ENCODE results near the gene TTC5. TPM values are rescaled to one million over a fixed set of nuclear protein-coding genes. Genes with fewer than 3 reads are reported as not detected.
A peak's percentile ranks its signal among the peaks of the same experiment; 100 is the strongest.
"Not testable (repeated sequence)": the region's sequence is repeated elsewhere in the genome, so short reads cannot be mapped to it uniquely, and the experiment has no call there.

Gene TTC5
- total RNA-seq, 1 donor from 2014 or later, result 10.5 TPM

DNA sequence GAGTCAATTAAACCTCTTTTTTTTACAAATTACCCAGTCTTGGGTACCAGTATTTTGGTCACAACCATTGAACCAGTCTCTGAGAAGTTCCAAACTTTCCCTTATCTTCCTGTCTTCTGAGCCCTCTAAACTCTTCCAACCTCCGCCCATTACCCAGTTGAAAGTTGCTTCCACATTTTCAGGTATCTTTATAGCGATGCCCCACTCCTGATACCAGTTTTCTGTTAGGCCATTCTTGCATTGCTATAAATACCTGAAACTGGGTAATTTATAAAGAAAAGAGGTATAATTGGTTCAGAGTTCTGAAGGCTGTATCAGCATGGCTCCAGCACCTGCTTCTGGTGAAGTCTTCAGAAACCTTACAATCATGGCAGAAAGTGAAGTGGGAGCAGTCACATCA lies 31.7 kb downstream of the TTC5 start:
- FAIRE-seq, result no peak
- Histone ChIP-seq H3K4me3 (ENCODE audit: low read depth, low read length) (no peak overlapping the region), H3K36me3 (ENCODE audit: control insufficient read depth, insufficient read depth, low read length) (no peaks in the 10 kb centered on the region), H3K27me3 (ENCODE audit: control insufficient read depth, insufficient read depth, low read length) (no peaks in the 10 kb centered on the region)
- no peak for DNase-seq (ENCODE audit: low read depth)
- TF ChIP-seq, protein P1, sequence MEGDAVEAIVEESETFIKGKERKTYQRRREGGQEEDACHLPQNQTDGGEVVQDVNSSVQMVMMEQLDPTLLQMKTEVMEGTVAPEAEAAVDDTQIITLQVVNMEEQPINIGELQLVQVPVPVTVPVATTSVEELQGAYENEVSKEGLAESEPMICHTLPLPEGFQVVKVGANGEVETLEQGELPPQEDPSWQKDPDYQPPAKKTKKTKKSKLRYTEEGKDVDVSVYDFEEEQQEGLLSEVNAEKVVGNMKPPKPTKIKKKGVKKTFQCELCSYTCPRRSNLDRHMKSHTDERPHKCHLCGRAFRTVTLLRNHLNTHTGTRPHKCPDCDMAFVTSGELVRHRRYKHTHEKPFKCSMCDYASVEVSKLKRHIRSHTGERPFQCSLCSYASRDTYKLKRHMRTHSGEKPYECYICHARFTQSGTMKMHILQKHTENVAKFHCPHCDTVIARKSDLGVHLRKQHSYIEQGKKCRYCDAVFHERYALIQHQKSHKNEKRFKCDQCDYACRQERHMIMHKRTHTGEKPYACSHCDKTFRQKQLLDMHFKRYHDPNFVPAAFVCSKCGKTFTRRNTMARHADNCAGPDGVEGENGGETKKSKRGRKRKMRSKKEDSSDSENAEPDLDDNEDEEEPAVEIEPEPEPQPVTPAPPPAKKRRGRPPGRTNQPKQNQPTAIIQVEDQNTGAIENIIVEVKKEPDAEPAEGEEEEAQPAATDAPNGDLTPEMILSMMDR (IDR thresholded peaks at IDR 0.05; ENCODE audit: insufficient read depth, low read length, severe bottlenecking), result no peak

DNA sequence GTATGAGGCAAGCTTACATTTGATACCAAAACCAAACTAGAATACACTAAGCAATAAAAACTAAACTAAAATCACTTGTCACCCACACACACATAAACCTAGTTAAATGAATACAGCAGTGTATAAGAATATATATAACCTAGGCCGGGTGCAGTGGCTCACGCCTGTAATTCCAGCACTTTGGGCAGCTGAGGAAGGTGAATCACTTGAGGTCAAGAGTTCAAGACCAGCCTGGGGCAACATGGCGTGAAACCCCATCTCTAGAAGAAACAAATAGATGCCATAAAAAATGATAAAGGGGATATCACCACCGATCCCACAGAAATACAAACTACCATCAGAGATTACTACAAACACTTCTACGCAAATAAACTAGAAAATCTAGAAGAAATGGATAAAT lies 41.4 kb downstream of the TTC5 start:
- not testable (repeated sequence) for H3K36me3 ChIP-seq (ENCODE audit: control insufficient read depth, insufficient read depth, low read length); H3K4me3 ChIP-seq (ENCODE audit: low read depth, low read length); H3K27me3 ChIP-seq (ENCODE audit: control insufficient read depth, insufficient read depth, low read length); FAIRE-seq
- peak; percentile 28 for DNase-seq (ENCODE audit: low read depth)

DNA sequence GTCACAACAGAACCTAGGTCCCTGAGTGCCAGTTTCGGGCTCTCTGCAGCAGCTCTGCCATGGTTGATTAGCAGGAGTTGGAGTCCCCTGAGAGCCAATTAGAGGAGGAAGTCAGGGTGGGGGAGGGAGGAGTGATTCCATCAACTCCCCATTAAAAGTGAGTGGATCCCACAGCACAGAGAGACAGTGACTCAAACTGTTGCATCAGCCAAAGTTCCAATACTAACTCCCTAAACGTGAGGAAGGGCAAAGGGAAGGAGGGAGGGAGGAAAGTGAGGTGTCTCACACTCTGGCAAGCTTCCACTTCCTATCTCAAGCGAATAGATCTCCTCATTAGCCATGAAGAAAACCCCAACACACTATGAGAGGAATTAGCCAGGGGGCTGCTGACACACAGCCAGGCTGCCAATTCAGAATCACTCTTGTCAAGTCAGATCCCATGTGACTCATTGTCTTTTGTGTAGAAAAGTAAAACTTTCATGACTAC lies 43.1 kb downstream of the TTC5 start:
- TF ChIP-seq, protein P1 (IDR thresholded peaks at IDR 0.05; ENCODE audit: insufficient read depth, low read length, severe bottlenecking), result no peak

DNA sequence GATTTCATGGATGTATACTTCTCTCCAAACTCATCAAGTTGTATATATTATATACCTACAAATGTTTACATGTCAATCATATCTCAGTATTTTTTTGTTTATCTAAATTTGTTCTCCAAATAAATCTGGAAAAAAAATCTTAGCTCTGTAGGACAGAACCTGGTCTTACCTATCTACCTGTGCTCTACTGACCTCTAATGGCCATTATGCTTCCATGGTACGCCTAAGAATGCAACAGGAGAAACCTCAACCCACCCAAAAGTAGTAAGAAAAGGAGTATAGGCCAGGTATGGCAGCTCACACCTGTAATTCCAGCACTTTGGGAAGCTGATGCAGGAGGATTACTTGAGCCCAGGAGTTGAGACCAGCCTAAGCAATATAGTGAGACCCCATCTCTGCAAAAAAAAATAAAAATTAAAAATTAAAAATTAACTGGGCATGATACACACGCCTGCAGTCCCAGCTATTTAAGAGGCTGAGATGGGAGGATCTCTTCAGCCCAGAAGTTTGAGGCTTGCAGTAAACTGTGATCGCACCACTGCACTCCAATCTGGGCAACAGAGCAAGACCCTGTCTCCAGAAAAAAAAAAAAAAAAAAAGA lies 58.0 kb downstream of the TTC5 start:
- TF ChIP-seq, protein P1 (IDR thresholded peaks at IDR 0.05; ENCODE audit: insufficient read depth, low read length, severe bottlenecking), result peak; percentile 34
- FAIRE-seq (no peak), DNase-seq (ENCODE audit: low read depth) (peak; percentile 46)
- no peaks in the 10 kb centered on the region for H3K27me3 ChIP-seq (ENCODE audit: control insufficient read depth, insufficient read depth, low read length)
- no peak overlapping the region for H3K4me3 ChIP-seq (ENCODE audit: low read depth, low read length)
- H3K36me3 ChIP-seq (ENCODE audit: control insufficient read depth, insufficient read depth, low read length), result no peaks in the 10 kb centered on the region

More for the DNA sequence above, 43.1 kb downstream of the TTC5 start:
- FAIRE-seq, result no peak
- Histone ChIP-seq H3K4me3 (ENCODE audit: low read depth, low read length) (no peak overlapping the region), H3K27me3 (ENCODE audit: control insufficient read depth, insufficient read depth, low read length) (no peaks in the 10 kb centered on the region), H3K36me3 (ENCODE audit: control insufficient read depth, insufficient read depth, low read length) (no peaks in the 10 kb centered on the region)
- DNase-seq (ENCODE audit: low read depth), result peak; percentile 97

Other genes with a start within 250 kb of the TTC5 start
- gene OR4L1, start 245.9 kb downstream of the TTC5 start, total RNA-seq, result not detected in 2 replicates
- not detected in 2 replicates for gene OR4K17, start 195.2 kb downstream of the TTC5 start, total RNA-seq
- gene OR4N5, start 167.1 kb downstream of the TTC5 start, total RNA-seq, result not detected in 2 replicates
- not detected in 2 replicates for gene OR11G2, start 115.1 kb downstream of the TTC5 start, total RNA-seq
- gene OR11H6, start 82.2 kb downstream of the TTC5 start, total RNA-seq, result not detected in 2 replicates
- gene OR11H7, start 77.0 kb downstream of the TTC5 start, total RNA-seq, result not detected in 2 replicates
- not detected in 2 replicates for gene OR11H4, start 66.7 kb downstream of the TTC5 start, total RNA-seq
- 70.0 and 168 TPM in 2 replicates for gene CCNB1IP1, start 27.3 kb upstream of the TTC5 start, total RNA-seq
- 7.9 and 11.6 TPM in 2 replicates for gene PARP2, start 37.7 kb upstream of the TTC5 start, total RNA-seq
- gene TEP1, start 107.5 kb upstream of the TTC5 start, total RNA-seq, result 9.7 and 10.2 TPM in 2 replicates
- not detected in 2 replicates for gene KLHL33, start 130.2 kb upstream of the TTC5 start, total RNA-seq
- gene OSGEP, start 148.9 kb upstream of the TTC5 start, total RNA-seq, result 15.0 and 15.4 TPM in 2 replicates
- 25.3 and 56.1 TPM in 2 replicates for gene APEX1, start 149.3 kb upstream of the TTC5 start, total RNA-seq
- gene PIP4P1, start 155.5 kb upstream of the TTC5 start, total RNA-seq, result 19.3 and 24.7 TPM in 2 replicates
- 70.2 and 109 TPM in 2 replicates for gene PNP, start 163.5 kb upstream of the TTC5 start, total RNA-seq
- not detected in 2 replicates for gene RNASE10, start 199.6 kb upstream of the TTC5 start, total RNA-seq